CD4-positive, alpha-beta T cell treated with Interleukin-2 at 100 ng/mL for 4 hours (primary cell): ENCODE results near the gene NDRG4.

ENCODE experiments used
- DNase-seq: peaks from one replicate; pipeline ENCODE4 v3.0.0-alpha.2; 2020; ENCODE audit warnings: low spot score

Gene NDRG4

GRCh38 chr16:58510097-58510775, 10.3 kb downstream of the NDRG4 start:
- DNase-seq = no peak

- DNase-seq = no peak
These were observed 11.1 kb downstream of the NDRG4 start for GRCh38 chr16:58510776-58511628.

- DNase-seq = peak; percentile 83
These were observed 12.2 kb downstream of the NDRG4 start for GRCh38 chr16:58511933-58512815.

GRCh38 chr16:58513874-58514273, 13.9 kb downstream of the NDRG4 start:
- no peak for DNase-seq

GRCh38 chr16:58515125-58515870, 15.4 kb downstream of the NDRG4 start, which contains the start of gene SETD6:
Gene SETD6, plus strand, starts transcription at chr16:58515517. Its CDS starts 21 bp downstream, at chr16:58515538.
- DNase-seq = peak; percentile 60

- DNase-seq = peak; percentile 23
These were observed 16.2 kb downstream of the NDRG4 start for GRCh38 chr16:58515871-58516767.

- DNase-seq = no peak
These were observed 16.8 kb downstream of the NDRG4 start for GRCh38 chr16:58516768-58517107.

GRCh38 chr16:58518083-58518979, 18.4 kb downstream of the NDRG4 start:
- no peak for DNase-seq

GRCh38 chr16:58518980-58519368, 19.0 kb downstream of the NDRG4 start:
- no peak for DNase-seq

GRCh38 chr16:58519707-58520106, 19.8 kb downstream of the NDRG4 start:
- no peak for DNase-seq

GRCh38 chr16:58530179-58530578, 30.2 kb downstream of the NDRG4 start:
- DNase-seq = no peak

GRCh38 chr16:58532414-58532813, 32.5 kb downstream of the NDRG4 start:
- no peak for DNase-seq

GRCh38 chr16:58533751-58534470, 34.0 kb downstream of the NDRG4 start:
- no peak for DNase-seq

- no peak for DNase-seq
These were observed 35.2 kb downstream of the NDRG4 start for GRCh38 chr16:58535100-58535499.

- DNase-seq = no peak
These were observed 36.3 kb downstream of the NDRG4 start for GRCh38 chr16:58536278-58536677.

- DNase-seq = no peak
These were observed 37.4 kb downstream of the NDRG4 start for GRCh38 chr16:58537124-58537906.

- no peak for DNase-seq
These were observed 41.8 kb downstream of the NDRG4 start for GRCh38 chr16:58541711-58542110.

GRCh38 chr16:58542291-58542690, 42.3 kb downstream of the NDRG4 start:
- no peak for DNase-seq
